DOHH2 (cell line): ENCODE measurements around the gene PODXL2.

Source experiments
- CTCF ChIP-seq: fragments of 200-600 bp; sonication (generic); IDR thresholded peaks from one replicate; pipeline ENCODE4 v1.5.1; 2014; ENCODE audit warnings: antibody characterized with exemption, mild to moderate bottlenecking, low read depth, low read length; ENCODE audit not compliant: poor library complexity, severe bottlenecking
- EZH2phosphoT487 ChIP-seq: fragments of 200-600 bp; sonication (generic); IDR thresholded peaks from 2 replicates; pipeline ENCODE4 v1.6.1; 2017; ENCODE audit warnings: borderline replicate concordance, mild to moderate bottlenecking, antibody characterized with exemption, low read length, moderate library complexity, mixed read lengths

- no peak for TF ChIP-seq EZH2phosphoT487
- no peak for TF ChIP-seq CTCF
Observed at GRCh38 chr3:127610105-127610504, 18.9 kb upstream of the PODXL2 start.
